Epithelial cell of esophagus (primary cell): Measurements from ENCODE around the gene C3orf38.
"Not testable (repeated sequence)": the region's sequence is repeated elsewhere in the genome, so short reads cannot be mapped to it uniquely, and the experiment has no call there.

Experiments used
- DNase-seq: peaks from one replicate; pipeline ENCODE4 v3.0.0; 2010; ENCODE audit warnings: low read depth
- H3K4me3 ChIP-seq: 2 replicates; pipeline ENCODE4 v1.5.1; 2011; ENCODE audit warnings: mild to moderate bottlenecking, low read length, control low read depth
- TF ChIP-seq, protein P1 (sequence below): IDR thresholded peaks from 2 replicates; pipeline ENCODE4 v1.5.1; 2011; ENCODE audit warnings: low read depth, mild to moderate bottlenecking, low read length, control low read depth, inconsistent platforms; ENCODE audit not compliant: insufficient read depth; ENCODE audit errors: missing control alignments

Gene C3orf38

DNA sequence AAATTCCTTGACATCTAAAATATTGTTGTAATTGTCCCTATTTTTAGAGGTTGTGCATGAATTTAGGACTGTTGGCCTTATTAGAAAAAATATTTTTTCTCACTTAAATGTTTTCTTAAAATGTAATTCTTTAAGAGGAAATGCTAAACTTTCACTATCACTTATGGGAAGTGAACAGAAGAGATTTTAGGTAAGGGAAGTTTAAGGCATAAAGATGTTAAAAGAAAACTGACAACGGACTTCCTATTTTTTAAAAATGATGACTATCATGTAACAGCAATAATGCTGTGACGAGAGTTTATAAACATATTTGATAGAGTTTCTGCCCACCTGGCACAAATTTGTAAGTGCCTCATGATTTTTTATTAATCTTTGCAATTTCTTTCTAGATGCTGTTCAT is 3.1 kb downstream of the C3orf38 start:
- no peak overlapping the region for H3K4me3 ChIP-seq
- no peak for DNase-seq
- TF ChIP-seq, protein P1, sequence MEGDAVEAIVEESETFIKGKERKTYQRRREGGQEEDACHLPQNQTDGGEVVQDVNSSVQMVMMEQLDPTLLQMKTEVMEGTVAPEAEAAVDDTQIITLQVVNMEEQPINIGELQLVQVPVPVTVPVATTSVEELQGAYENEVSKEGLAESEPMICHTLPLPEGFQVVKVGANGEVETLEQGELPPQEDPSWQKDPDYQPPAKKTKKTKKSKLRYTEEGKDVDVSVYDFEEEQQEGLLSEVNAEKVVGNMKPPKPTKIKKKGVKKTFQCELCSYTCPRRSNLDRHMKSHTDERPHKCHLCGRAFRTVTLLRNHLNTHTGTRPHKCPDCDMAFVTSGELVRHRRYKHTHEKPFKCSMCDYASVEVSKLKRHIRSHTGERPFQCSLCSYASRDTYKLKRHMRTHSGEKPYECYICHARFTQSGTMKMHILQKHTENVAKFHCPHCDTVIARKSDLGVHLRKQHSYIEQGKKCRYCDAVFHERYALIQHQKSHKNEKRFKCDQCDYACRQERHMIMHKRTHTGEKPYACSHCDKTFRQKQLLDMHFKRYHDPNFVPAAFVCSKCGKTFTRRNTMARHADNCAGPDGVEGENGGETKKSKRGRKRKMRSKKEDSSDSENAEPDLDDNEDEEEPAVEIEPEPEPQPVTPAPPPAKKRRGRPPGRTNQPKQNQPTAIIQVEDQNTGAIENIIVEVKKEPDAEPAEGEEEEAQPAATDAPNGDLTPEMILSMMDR: no peak

DNA sequence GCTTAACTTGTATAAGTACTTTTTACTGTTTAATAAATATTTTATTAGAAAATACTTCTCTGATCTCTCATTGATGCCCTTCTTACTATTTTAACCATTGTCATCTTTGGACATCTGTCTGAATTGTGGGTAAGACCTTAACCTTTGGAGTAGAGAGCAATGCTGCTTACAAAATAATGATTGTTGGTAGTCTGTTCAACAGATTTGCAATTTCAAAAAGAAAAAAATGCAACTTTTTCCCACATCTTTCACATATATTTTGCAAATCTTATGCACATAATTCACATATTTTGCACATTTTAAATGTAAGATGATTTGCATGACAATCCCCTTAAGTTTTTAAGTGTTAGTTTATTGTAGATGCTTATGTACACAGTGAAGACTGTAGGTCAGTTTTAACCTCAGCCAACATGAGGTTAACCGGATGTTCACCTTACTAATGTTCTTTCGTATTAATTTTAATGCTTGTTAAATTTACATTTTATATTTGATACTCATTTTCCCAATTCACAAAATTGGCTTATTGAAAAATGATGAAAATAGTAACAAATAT is 16.7 kb downstream of the C3orf38 start:
- DNase-seq: no peak
- no peak overlapping the region for H3K4me3 ChIP-seq
- TF ChIP-seq, protein P1: no peak

DNA sequence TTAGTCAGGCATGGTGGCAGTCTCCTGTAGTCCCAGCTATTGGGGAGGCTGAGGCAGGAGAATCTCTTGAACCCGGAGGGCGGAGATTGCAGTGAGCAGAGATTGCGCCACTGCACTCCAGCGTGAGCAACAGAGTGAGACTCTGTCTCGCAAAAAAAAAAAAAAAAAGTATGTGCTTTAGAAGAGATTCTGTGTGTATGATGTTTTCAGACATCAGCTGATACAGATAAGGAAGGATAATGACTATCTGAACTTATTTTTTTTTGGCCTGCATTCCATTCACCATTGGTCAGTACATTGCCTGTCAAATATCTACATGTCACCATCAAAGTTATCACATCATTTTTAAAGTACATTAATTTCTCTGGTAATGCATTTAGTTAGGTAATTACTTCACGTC is 17.4 kb downstream of the C3orf38 start:
- no peak for DNase-seq
- TF ChIP-seq, protein P1: no peak
- no peak overlapping the region for H3K4me3 ChIP-seq

DNA sequence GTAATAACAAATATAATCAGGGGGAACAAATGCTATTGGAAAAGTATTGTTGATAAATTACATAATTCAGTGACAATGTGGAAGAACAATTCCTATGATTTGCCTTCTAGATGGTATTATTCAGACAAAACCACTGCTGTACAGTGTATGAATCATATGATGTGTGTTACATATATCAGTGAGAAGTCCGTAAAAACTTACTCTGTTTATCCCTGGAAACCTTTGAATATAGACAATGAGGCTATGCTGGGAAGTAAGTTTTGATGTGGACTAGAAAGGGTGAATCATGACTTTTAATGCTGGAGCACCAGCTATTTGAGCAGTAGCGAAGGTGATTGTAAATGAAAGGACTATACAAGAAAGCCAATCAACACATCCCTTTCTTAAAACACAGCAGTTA is 17.9 kb downstream of the C3orf38 start:
- no peak for DNase-seq
- no peak overlapping the region for H3K4me3 ChIP-seq
- TF ChIP-seq, protein P1: no peak

DNA sequence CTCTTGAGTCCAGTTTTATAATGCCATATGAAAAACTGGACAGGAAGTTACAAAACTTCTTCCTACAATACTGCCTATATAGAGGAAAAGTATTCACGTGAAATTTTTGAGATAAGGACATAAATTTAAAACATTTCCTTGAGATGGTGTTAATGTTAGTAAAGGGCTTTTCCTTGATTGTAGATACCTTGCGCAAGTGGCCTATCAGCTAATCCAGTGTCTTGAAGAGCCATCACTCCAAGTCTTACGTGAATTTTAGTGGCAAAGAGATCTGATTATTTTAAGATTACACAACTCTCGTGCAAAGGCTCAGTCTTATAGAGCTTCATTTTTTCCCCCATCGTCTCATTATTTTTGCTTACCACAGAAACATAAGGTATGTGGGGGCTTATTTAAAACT is 18.4 kb downstream of the C3orf38 start:
- no peak for DNase-seq
- H3K4me3 ChIP-seq: no peak overlapping the region
- TF ChIP-seq, protein P1: no peak

DNA sequence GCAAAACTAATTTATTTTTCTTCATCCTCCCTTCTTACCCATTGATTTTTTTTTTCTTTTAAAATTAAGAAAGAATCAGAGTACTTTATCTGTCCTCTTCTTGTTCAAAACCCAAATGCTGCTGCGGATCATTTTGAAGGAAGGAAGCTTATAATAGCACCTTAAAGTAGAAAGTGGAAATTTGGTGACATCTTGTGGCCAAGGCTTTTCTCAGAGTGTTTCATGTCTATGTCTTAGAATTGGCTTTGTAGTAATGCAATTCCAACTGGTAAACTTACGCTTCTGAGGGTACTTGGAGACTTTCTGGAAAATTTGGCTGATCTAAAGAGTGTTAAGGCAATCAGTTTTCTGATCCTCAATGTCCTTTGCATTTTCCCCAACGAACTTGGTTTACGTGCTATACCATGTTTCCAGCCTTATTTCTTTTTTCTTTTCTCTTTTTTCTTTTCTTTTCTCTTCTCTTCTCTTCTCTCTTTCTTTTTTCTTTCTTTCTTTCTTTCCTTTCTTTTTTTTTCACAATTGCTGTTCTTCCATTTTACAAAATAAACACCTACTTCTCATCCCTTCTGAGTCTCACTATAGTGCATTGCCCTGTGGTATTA is 30.7 kb downstream of the C3orf38 start:
- TF ChIP-seq, protein P1: peak; percentile 44
- peak; percentile 54 for DNase-seq

DNA sequence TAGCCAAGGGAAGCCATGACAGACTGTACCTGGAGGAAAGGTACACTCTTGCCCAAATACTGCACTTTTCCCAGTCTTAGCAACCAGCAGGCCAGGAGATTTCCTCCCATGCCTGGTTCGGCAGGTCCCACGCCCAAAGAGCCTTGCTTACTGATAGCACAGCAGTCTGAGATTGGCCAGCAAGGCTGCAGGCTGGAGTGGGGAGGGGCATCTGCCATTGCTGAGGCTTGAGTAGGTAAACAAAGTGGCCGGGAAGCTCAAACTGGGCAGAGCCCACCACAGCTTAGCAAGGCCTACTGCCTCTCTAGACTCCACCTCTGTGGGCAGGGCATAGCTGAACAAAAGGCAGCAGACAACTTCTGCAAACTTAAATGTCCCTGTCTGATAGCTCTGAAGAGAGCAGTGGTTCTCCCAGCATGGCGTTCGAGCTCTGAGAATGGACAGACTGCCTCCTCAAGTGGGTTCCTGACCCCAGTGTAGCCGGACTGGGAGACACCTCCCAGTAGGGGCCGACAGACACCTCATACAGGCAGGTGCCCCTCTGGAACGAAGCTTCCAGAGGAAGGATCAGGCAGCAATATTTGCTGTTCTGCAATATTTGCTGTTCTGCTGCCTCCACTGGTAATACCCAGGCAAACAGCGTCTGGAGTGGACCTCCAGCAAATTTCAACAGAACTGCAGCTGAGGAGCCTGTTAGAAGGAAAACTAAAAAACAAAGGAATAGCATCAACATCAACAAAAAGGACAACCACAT is 32.6 kb downstream of the C3orf38 start:
- H3K4me3 ChIP-seq, DNase-seq: not testable (repeated sequence)

More for the DNA sequence above, 30.7 kb downstream of the C3orf38 start:
- H3K4me3 ChIP-seq: no peak overlapping the region
